NCI-H1417 treated with DMSO at 0.1 percent for 48 hours (cell line): ENCODE results near the gene SERTAD1.
A peak's percentile ranks its signal among the peaks of the same experiment; 100 is the strongest.
"Not testable (repeated sequence)": the region's sequence is repeated elsewhere in the genome, so short reads cannot be mapped to it uniquely, and the experiment has no call there.

Experiments used
- DNase-seq: peaks from one replicate; lab custom pipeline; 2025; lab: John Stamatoyannopoulos, UW

Gene SERTAD1

GRCh38 chr19:40425450-40426287, at the start of gene SERTAD1:
Gene SERTAD1, minus strand, starts transcription at chr19:40425992. Its CDS starts 2,446 bp downstream, at chr19:40423546.
- peak; percentile 93 for DNase-seq

- DNase-seq: no peak
Measured at GRCh38 chr19:40474737-40475136, 48.9 kb upstream of the SERTAD1 start.

- DNase-seq: no peak
Measured at GRCh38 chr19:40472516-40472915, 46.7 kb upstream of the SERTAD1 start.

- DNase-seq: no peak
Measured at GRCh38 chr19:40471111-40471510, 45.3 kb upstream of the SERTAD1 start.

- no peak for DNase-seq
Measured at GRCh38 chr19:40469011-40469410, 43.2 kb upstream of the SERTAD1 start.

- DNase-seq: no peak
Measured at GRCh38 chr19:40466985-40467734, 41.4 kb upstream of the SERTAD1 start, which contains the start of gene SPTBN4. Gene SPTBN4, plus strand, starts transcription at chr19:40467001. Its CDS starts 5,621 bp downstream, at chr19:40472622.

- DNase-seq: no peak
Measured at GRCh38 chr19:40466219-40466984, 40.6 kb upstream of the SERTAD1 start.

- peak; percentile 88 for DNase-seq
Measured at GRCh38 chr19:40465557-40466218, 39.9 kb upstream of the SERTAD1 start, which contains the start of gene BLVRB. Gene BLVRB, minus strand, starts transcription at chr19:40465745. Its CDS starts 57 bp downstream, at chr19:40465688.

- DNase-seq: no peak
Measured at GRCh38 chr19:40465025-40465556, 39.3 kb upstream of the SERTAD1 start.

GRCh38 chr19:40464059-40465024, 38.5 kb upstream of the SERTAD1 start:
- peak; percentile 3 for DNase-seq

- not testable (repeated sequence) for DNase-seq
Measured at GRCh38 chr19:40463587-40464037, 37.8 kb upstream of the SERTAD1 start.

GRCh38 chr19:40461669-40462221, 36.0 kb upstream of the SERTAD1 start:
- DNase-seq: no peak

- DNase-seq: no peak
Measured at GRCh38 chr19:40460185-40460584, 34.4 kb upstream of the SERTAD1 start.

GRCh38 chr19:40458597-40458974, 32.8 kb upstream of the SERTAD1 start:
- DNase-seq: no peak

GRCh38 chr19:40457953-40458596, 32.3 kb upstream of the SERTAD1 start:
- DNase-seq: no peak

- no peak for DNase-seq
Measured at GRCh38 chr19:40457048-40457447, 31.3 kb upstream of the SERTAD1 start.

GRCh38 chr19:40453943-40454342, 28.2 kb upstream of the SERTAD1 start:
- DNase-seq: not testable (repeated sequence)

- DNase-seq: no peak
Measured at GRCh38 chr19:40453151-40453735, 27.5 kb upstream of the SERTAD1 start.

- no peak for DNase-seq
Measured at GRCh38 chr19:40452016-40452415, 26.2 kb upstream of the SERTAD1 start.
